Calu3 (cell line): Measurements from ENCODE around the gene IKBKE. TPM values are rescaled to one million over a fixed set of nuclear protein-coding genes. Genes with fewer than 3 reads are reported as not detected.

Experiments used
- BruUV-seq: library from RNA; stranded (reverse); fragments of 400-500 nt; replicated peaks from 2 replicates; lab custom pipeline; 2021; lab: Mats Ljungman, UMichigan
- CTCF ChIA-PET: fragments of 300-600 bp; sonication (Branson Sonifier 250); formaldehyde crosslinking; loops from one replicate; lab custom pipeline; 2022; ENCODE audit warnings: antibody characterized with exemption; lab: Charles Lee
- DNase-seq: peaks from one replicate; pipeline ENCODE4 v3.0.0; 2022
- H3K27ac Mint-ChIP-seq: one replicate; pipeline ENCODE4 v1.8.0; 2022; ENCODE audit warnings: mixed read lengths; ENCODE audit not compliant: unreplicated experiment
- H3K27me3 Mint-ChIP-seq: one replicate; pipeline ENCODE4 v1.8.0; 2022; ENCODE audit warnings: mixed read lengths; ENCODE audit not compliant: unreplicated experiment
- H3K36me3 Mint-ChIP-seq: one replicate; pipeline ENCODE4 v1.8.0; 2022; ENCODE audit warnings: mild to moderate bottlenecking, moderate library complexity, mixed read lengths; ENCODE audit not compliant: insufficient read depth, unreplicated experiment
- H3K4me1 Mint-ChIP-seq: one replicate; pipeline ENCODE4 v1.8.0; 2022; ENCODE audit warnings: mild to moderate bottlenecking, low read depth, mixed read lengths; ENCODE audit not compliant: unreplicated experiment
- H3K4me3 Mint-ChIP-seq: one replicate; pipeline ENCODE4 v1.8.0; 2022; ENCODE audit warnings: mild to moderate bottlenecking, low read depth, moderate library complexity, mixed read lengths; ENCODE audit not compliant: unreplicated experiment
- H3K9me3 Mint-ChIP-seq: one replicate; pipeline ENCODE4 v1.8.0; 2022; ENCODE audit warnings: low read depth, mixed read lengths; ENCODE audit not compliant: unreplicated experiment
- intact Hi-C: fragments of 100-400 bp; cut with micrococcal nuclease; formaldehyde crosslinking; loops from one replicate; pipeline ENCODE4 v1.10.0; 2022; ENCODE audit not compliant: unreplicated experiment
- total RNA-seq: library from RNA; stranded (reverse); gene quantifications from 2 replicates; pipeline ENCODE4 v1.2.3, GENCODE V29; 2022
- TF ChIP-seq, protein P1 (sequence below): fragments of 200-600 bp; IDR thresholded peaks from one replicate; pipeline ENCODE4 v1.8.0; 2022; ENCODE audit warnings: antibody characterized with exemption; ENCODE audit not compliant: unreplicated experiment

Gene IKBKE
- total RNA-seq, 1 experiment from 2014 or later = 47.5 TPM

DNA sequence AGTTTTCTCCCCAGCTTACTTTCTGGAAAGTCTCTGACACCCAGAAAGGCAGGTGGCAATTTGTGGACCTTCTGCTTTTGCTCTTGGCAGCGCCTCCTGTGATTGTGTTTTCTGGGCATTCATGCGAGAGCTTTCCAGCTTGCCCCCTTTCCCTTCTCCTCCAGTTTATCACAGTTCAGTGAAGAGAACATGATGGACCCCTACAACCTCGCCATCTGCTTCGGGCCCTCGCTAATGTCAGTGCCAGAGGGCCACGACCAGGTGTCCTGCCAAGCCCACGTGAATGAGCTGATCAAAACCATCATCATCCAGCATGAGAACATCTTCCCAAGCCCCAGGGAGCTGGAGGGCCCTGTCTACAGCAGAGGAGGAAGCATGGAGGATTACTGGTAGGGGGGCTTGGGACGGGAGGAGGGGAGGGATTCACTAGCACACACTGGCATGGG is 24.3 kb upstream of the IKBKE start:
- Mint-ChIP-seq H3K4me1 (no peaks in the 10 kb centered on the region), H3K9me3 (no peaks in the 10 kb centered on the region), H3K4me3 (no peak overlapping the region), H3K27me3 (no peaks in the 10 kb centered on the region), H3K27ac (no peak overlapping the region), H3K36me3 (peaks cover 5% of the 10 kb centered on the region)
- DNase-seq = no peak
- CTCF ChIA-PET = no interaction called here
- intact Hi-C loops = no loop called here
- BruUV-seq = no TSS peak
- TF ChIP-seq, protein P1, sequence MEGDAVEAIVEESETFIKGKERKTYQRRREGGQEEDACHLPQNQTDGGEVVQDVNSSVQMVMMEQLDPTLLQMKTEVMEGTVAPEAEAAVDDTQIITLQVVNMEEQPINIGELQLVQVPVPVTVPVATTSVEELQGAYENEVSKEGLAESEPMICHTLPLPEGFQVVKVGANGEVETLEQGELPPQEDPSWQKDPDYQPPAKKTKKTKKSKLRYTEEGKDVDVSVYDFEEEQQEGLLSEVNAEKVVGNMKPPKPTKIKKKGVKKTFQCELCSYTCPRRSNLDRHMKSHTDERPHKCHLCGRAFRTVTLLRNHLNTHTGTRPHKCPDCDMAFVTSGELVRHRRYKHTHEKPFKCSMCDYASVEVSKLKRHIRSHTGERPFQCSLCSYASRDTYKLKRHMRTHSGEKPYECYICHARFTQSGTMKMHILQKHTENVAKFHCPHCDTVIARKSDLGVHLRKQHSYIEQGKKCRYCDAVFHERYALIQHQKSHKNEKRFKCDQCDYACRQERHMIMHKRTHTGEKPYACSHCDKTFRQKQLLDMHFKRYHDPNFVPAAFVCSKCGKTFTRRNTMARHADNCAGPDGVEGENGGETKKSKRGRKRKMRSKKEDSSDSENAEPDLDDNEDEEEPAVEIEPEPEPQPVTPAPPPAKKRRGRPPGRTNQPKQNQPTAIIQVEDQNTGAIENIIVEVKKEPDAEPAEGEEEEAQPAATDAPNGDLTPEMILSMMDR = no peak

DNA sequence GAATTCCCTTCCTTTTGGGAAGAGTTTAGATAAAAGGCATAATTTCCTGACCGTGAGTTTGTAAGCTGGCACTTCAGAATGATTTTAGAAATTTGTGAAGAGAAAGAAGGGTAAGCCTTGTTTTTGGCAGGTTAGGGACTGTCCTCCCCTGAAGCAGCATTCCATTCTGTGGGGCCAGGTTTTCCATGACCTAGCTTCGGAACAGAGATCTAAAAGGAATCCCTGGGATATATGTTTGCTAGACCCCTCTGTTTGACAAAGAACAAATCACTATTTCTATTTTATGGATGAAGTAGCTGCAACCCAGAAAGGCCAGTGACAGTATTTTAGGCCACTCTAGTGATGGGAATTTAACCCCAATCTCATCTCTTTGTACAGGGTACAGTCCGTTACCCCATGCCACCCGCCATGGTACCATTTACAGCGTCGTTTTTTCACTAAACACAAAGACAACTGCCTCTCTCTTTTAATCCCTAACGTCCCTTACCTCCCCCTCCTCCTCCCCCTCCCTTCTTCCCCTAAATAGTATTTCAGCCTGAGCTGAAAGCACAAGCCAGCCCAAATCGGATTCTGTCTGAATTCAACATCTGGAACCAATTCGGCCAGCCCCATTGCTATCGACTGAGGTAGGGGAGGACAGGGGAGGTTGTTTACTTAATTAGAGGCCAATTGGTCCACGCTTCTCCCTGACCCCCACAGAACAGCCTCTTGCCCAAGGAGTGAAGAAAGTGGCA is 23.4 kb upstream of the IKBKE start:
- TF ChIP-seq, protein P1 = no peak
- Mint-ChIP-seq H3K27me3 (no peaks in the 10 kb centered on the region), H3K4me1 (no peaks in the 10 kb centered on the region), H3K36me3 (peaks cover 5% of the 10 kb centered on the region), H3K9me3 (no peaks in the 10 kb centered on the region), H3K4me3 (no peak overlapping the region), H3K27ac (no peak overlapping the region)
- no TSS peak for BruUV-seq
- no peak for DNase-seq
- intact Hi-C loops = no loop called here
- CTCF ChIA-PET = no interaction called here

DNA sequence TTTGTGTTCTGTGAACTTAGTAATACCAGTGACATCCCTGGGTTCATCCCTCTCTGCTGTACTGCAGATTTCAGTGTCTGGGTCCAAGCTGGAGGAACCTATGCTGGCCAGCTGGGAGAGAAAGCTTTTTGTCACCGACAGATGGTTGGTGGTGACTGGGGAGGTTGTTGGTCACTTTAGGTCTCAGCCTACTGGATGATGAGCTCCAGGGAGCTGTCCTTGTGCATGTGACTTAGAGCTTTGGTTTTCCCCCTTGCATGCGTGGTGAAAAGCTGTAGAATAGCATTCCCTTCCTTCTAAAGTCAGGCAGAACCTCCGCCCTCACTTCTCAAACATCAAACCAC is 22.9 kb upstream of the IKBKE start:
- intact Hi-C loops = no loop called here
- CTCF ChIA-PET = no interaction called here
- BruUV-seq = no TSS peak
- DNase-seq = no peak
- Mint-ChIP-seq H3K36me3 (peaks cover 5% of the 10 kb centered on the region), H3K9me3 (no peaks in the 10 kb centered on the region), H3K4me3 (no peak overlapping the region), H3K4me1 (no peaks in the 10 kb centered on the region), H3K27me3 (no peaks in the 10 kb centered on the region), H3K27ac (no peak overlapping the region)
- TF ChIP-seq, protein P1 = no peak

DNA sequence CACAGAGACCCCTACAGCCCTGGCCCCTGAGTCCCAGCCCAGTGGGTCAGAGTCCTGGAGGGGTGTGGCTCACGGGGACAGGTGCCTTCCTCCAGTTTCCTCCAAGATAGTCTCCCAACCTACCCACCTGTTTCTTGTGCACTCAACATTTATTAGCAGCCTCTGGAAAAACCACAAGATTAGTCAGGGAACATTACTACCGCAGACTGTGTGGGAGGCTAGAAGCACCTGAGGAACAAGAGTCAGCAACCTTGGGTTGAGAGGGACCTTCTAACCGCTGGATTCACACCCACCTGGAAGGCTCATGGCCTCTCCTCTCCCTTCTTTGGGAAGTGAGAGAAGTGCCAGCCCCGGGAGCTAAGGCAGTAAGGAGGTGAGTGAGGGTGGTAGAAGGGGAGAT is 22.5 kb upstream of the IKBKE start:
- intact Hi-C loops = no loop called here
- no peak for DNase-seq
- no peak overlapping the region for H3K4me3 Mint-ChIP-seq
- BruUV-seq = no TSS peak
- H3K4me1 Mint-ChIP-seq = no peaks in the 10 kb centered on the region
- H3K36me3 Mint-ChIP-seq = peaks cover 5% of the 10 kb centered on the region
- H3K9me3 Mint-ChIP-seq = no peaks in the 10 kb centered on the region
- H3K27ac Mint-ChIP-seq = no peak overlapping the region
- CTCF ChIA-PET = no interaction called here
- H3K27me3 Mint-ChIP-seq = no peaks in the 10 kb centered on the region
- TF ChIP-seq, protein P1 = no peak
